Stimulated activated CD8-positive, alpha-beta memory T cell treated with anti-CD3 and anti-CD28 coated beads, Interleukin-4, amount 100 ng/mL, for 24 hours (primary cell): ENCODE measurements around the gene KATNB1.

ENCODE experiments used
- DNase-seq: peaks from one replicate; pipeline ENCODE4 v3.0.0-alpha.2; 2020; ENCODE audit warnings: low read depth

The KATNB1 gene

DNA sequence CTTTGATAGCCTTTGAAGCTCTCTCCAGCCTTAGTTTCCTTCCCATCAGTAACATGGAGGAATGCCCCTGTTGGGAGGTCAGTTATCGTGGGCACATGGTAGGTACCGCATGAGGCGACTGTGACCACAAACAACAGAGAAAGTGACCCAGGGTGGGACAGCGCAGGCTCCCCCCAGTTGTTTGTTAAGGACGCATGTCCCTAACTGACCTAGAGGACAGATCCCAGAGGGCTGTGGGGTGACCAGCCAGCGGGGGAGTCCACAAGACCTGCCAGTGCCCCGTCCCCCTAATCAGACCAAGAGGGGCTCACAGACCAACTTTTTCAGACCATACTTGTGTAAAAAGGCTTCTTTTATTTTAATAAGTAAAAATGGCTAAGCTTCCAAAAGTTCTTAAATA is 22.3 kb downstream of the KATNB1 start:
- DNase-seq: no peak

DNA sequence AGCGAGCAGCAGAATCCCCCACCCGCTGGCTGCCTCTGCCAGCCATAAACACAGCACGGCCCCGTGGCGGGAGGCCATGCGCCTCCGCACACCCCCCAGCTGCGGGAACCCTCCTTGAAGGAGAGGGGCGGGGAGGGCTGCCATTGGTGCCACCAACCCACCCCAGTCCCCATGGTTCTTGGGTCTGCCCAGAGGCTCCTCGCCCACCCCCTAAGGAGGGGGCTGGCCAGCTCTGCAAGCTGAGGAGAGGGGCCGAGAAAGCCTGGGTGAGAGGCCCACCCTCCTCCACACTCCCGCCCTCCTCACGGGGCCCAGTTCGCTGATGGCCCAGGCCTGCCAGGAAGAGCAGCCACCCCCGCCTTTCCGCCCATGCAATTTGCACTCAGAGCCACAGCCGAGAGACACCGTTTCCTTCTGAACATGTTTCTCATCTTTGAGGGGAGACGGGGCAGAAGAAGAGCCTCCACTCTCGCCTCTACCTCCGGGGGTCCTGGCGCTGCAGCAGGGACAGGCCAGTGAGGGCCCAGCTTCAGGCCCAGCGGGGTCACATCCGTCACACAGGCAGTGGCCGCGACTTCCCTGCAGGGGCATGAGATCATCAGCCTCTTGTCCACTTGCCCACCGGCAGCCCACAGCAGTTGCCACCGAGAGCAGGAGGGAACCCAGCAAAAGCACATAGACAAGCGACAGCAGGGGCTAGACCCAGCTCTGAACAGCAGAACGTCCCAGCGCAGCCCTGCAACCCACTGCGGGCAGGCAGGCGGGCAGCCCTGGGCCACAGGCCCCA is 23.0 kb downstream of the KATNB1 start:
- DNase-seq: no peak

DNA sequence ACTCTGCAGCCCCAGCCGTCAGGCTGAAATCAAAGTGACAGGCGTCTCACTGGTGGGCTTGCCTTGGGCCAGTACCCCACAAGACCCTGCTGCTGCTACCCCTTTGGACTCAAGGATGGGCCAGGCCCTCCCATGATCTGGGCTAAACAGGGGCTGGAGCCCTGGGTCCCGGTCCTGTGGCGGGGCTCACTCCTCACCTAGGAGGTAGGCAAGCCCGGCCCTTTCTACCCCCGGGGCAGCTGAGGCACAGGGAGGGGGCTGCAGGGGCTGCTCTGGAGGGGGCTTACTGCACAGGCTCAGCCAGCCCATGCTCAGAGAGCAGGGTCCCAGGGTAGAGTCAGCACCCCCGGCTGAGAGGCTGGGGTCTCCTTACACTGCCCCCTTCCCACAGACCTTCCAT is 23.6 kb downstream of the KATNB1 start:
- DNase-seq: no peak

DNA sequence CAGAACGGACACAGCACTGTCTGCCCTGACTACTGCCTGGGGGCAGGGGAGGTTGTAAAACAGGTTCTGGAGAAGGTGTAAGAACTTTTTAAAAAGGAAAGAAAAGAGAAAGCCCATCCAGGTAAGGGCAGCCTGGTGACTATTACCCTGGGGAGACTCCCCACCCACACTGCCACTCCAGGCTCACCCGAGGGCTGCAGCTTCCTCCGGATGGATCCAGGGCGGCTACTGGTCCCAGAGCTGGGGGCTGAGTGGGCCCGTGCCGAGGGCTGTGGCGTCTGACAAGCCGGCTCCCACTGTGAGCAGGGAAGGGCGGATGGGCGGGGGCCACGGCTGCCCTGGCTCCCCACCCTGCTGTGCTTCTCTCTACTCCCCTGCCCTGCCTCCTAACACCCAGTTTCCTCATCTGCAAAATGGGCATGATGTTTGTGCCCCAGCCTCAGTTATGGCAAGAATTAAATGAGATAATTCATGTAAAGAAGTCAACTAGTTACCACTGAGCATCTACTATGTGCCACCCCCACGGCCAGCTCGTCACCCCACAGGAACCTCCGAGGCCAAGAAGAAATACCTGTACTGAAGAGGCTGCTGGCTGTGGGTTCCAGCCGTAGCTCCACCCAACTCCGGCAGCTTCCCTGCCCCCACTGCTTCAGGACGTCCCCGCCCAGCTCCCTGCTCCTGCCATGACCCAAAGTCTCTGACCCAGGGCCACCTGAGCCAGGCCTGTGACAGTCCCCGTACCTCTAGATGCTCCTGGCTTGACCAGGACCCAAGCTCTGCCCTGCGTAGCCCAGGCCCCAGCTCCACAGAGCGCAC is 24.2 kb downstream of the KATNB1 start:
- DNase-seq: no peak

DNA sequence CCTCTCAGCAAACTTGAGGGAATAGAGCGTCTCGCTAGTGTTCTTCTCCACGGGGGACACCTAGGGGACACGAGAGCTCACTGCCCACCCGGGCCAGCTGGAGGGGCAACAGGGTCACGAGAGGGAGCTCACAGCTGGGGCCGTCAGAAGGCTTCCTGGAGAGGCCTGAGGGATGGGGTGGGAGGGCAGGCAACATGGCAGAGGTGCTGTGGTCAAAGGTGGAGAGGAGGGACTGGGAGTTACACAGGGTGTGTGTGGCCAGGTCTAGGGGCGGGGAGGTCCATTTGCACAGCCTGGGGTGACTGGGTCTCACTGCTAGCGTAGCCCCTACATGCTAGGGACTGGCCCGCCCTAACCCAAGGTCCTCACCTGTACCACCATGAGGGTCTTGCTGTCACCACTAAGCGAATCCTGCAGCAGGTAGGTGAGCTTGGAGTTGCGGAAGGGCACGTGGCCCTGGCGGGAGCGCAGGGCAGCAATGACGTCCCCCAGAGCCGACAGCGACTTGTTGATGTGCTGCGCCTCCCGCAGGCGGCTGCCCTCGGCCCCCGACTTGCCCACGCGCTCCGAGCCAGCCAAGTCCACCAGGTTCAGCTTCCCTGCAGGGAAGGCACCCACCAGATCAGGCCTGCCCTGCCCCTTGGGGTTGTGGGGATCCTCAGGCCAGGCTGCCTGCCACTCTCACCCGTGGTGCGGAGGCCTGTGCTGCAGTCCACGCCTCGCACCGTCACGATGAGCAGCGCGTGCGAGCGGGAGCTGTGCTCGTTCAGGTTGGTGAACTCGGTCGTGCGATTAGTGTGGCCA is 25.0 kb downstream of the KATNB1 start:
- DNase-seq: no peak

DNA sequence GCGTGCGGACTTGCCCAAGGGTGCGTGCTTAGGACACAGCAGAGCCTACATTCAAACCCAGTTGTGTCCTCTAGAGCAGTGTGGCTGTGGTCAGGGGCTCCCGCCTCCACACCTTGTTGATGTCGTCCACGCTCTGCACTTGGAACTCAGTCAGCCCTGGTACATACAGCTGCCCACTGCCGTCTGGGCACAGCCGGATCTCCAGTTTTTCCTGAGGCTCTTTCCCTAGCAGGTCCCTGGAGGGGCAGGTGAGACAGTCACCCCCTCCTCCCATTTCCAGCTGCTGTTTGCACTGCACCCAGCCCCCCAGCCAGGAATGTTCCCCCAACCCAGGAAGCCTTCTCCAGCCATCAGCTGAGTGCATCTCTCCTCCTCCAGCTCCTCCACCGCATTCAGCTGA is 25.7 kb downstream of the KATNB1 start:
- no peak for DNase-seq

DNA sequence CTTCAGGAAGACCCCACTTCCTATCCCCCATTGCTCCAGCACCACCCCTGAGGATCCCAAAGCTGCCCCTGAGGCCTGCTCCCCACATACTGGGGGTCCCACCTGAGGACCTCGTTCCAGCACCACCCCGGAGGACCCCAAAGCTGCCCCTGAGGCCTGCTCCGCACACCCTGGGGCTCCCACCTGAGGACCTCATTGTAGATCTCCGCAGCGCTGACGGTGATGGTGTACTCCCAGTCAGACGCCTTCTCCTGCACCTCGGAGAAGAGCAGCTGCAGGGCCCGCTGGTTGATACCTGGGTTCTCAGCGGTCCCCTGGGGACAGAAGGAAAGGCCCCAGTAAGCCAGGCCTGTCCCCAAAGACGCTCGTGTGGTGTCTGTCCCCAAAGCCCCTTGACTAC is 26.4 kb downstream of the KATNB1 start:
- no peak for DNase-seq

DNA sequence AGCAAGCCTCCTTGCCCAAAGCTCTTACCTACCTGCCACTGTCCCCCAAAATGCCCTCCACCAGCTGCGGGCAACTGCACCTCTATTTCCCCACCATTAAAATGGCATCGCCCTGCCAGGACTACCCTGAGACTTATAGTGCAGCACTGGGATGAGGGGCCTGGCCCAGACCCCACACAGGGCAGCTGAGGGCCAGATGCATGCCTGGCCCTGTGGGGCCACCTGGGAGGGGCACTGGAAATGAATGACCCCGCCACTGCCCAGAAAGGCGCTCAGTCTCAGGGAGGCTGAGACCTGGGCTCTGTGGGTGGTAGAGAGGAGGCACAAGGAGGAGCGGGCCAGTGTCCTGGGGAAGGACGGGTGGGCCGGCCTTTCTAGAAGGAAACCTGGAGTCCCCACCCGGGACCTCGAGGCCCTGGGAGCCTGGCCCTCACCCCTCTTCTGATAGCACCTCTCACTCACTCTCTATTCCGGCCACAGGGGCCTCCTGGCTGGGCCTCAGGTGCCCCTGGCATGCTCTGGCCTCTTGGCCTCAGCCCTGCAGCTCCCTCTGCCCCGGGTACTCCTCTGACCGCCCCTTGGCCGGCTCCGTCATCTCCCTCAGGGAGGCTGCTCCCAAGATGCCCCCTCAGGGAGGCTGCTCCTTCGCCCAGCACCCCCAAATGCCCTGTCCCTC is 26.9 kb downstream of the KATNB1 start:
- no peak for DNase-seq

DNA sequence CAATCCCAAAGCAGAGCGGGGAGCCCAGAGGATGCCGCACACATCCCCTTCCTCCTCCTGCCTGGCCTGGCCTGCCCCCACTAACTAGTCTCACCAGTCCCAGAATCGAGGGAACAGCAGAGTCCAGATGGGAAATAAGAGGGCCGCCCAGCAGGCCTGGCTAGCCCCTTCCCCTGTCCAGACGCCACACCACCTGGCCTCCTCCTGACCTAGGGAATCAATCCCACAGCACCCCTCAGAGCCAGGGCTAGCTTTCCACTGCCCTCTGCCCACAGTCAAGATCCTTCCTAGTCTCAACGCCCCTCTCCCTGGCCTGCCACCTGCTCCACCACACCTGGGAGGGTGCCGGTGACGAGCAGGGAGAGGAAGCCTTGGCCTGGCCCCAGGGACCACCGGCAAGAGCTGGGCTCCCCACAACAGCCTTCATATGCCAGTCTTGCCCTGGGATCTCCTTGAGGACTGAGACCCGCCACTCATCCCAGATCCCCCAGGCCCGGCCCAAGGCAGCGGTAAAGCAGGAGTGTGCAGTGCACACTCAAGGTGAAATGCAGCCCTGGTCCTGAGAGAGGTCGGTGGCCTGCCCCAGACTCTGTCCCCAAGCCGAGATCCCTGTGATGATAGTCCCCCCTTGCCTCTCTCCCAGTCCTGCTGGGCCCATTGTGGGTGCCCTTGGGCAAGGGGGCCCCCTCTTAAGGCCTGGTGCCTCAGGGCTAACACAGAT is 27.9 kb downstream of the KATNB1 start:
- no peak for DNase-seq

DNA sequence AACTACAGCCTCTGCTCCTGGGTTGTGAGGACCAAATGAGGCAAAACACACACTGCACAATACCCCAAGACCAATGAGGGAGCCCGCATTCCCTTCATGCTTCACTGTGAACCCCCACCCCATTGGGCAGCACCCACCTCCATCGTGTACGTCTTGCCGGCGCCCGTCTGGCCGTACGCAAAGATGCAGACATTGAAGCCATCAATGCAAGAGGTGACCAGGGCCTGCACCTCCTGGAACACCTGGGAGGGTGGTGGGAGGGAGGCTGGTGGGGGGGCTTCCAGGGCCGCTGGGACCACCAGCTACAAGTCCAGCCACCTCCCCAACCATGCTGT is 28.4 kb downstream of the KATNB1 start:
- DNase-seq: no peak

DNA sequence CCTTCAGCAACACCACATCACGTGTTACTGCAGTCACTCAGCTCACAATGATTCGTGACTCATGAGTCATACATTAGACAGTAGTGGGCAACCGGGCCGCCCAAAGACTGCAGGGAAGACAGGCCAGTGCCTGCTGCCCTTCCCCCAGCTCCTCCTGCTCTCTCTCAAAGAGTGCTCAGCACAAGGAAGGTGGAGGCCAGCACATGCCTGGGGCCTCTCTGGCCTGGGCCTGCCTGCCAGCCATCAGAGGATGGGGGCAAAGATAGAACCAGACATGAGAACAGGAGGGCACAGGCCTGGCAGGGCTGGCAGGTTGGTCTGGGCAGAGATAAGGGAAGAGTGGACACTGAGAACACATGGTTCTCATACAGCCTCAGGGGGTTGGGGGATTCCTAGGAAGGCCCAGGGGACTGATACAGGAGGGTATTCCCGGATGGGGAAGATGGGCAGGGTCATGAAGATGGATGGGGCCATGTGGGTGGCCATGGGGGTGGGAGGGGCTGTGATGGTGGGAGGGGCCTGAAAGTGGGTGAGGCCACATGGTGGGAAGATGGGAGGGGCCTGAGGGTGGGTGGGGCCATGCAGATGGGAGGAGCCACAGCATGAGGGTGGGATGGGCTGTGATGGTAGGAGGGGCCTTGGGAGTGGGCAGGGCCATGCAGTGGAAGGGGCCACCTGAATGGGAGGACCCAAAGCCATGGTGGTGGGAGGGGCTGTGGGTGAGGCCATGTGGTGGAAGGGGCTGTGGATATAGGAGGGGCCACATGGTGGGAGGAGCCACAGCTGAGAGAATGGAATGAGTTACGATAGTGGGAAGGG is 29.0 kb downstream of the KATNB1 start:
- DNase-seq: peak; percentile 4

DNA sequence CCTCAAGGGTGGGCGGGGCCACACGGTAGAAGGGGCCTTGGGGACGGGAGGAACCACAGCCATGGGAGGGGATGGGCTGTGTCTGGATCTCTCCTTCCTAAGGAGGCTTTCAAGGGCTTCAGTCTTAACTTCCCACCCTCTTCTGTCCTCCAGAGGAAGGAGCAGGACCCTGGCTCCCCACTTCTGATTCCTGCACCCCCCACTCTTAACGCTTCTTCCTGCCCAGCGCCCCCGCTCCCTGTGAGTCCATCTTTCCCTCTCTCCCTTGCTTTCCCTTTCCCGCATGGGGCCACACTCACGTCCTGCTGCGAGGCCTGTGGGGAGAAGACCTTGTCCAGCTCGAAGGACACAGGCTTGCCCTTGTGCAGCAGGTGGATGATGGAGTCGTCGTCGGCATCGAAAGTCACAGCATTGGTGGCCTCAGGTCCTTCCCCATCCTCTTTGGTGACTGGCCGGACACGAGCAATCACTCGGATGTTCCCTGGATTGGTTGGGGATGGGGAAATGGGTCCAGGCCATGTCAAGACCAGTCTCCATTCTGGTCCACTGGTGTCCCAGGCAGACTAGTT is 29.7 kb downstream of the KATNB1 start:
- DNase-seq: no peak

DNA sequence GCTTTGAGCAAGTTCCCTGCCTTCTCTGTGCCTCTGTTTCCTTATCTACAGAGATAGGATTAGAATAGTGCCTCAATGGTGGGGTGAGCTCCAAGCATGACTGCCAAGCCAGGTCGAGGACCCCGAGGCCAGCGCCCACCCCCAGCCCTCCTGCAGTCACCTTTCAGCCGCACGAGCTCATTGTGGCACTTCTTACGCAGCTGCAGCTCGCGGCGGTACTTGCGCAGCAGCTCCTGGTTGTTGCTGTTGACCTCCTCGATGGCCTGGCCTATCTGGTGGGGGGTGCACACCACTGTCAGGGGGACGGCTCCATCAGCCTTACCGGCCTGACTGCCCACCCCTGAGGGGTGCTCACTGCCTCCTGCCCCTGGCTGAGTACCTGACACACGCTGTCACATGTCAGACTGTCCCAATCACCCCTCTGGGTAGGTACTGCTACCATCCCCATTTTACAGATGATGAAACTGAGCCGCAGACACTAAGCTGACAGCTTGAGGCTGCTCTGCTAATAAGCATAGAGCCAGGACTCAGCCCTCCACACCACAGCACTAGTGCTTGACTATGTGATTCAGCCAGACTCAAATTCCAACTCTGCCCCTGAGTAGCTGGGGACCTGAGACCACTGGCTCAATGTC is 31.3 kb downstream of the KATNB1 start:
- no peak for DNase-seq

DNA sequence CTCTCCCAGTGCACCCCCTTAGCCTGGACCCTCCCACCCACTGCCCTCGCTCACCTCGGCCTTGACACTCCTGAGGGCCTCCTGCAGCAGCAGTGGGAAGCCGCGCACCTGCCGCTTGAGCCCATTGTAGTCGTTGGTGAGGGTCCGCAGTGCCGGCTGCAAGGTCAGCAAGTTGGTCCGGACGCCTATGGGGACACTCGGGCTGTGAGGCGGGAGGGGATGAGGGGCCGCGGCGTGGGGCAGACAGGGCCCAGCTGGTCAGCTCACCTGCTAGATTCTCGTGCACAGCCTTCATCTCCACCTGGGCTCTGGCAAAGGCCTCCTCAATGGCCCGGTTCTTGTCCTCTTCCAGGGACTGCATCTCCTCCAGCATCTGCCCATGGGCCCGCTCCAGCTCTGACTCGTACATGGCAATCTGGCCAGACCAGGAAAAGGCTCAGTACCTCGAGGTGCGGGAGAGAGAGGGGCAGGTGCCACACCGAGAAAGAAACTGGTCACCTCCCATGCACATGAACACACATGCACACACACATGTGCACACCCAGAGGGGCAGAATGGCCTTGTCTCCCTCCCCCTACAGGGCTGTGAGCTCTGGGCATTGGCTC is 34.1 kb downstream of the KATNB1 start:
- DNase-seq: no peak

DNA sequence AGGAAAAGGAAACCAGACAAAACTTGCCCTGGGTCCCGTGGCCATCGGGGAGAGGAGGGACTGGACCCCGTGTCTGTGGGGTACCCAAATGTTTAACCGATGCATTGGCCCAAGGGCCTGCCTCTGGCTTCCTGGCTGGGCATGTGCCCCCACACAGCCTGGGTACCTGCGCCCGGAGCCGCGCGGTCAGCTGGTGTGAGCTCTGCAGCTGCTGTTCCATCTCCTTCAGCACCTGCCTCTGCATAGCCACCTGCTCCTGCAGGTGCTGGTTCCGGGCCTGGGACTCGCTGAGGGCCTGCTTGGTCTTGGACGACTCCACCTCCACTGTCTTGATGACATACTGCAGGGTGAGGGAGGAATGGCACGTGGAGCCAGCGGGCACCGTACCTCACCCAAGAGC is 34.8 kb downstream of the KATNB1 start:
- no peak for DNase-seq

DNA sequence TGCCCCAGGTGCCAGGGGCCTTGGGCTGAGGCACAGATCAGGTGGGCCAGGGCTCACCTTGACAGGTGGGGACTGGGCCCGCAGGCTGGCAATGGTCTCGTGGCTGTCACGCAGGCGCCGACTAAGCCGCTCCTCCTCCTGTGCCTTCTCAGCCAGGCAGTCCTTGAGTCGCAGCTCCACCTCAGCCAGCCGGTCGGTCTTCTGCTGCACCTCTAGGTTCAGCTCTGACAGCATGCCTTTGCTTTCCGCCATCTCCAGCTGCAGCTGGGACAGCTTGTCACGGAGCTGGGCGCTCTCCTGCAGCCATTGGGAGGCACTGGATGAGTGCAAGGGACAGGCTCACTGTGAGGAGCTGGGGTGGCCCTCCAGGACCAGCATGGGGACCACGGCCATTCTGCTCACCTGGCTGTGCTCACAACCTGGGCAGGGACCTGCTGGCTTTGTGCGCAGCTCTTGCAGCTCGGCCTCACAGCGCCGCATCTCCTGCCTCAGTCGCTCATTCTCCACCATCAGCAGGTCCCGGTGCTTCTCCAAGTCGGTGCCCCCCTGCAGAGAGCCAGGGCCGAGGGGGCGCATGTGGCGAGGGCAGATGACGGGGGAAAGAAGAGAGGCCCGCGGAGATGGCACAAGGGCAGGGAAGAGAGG is 35.7 kb downstream of the KATNB1 start:
- no peak for DNase-seq

DNA sequence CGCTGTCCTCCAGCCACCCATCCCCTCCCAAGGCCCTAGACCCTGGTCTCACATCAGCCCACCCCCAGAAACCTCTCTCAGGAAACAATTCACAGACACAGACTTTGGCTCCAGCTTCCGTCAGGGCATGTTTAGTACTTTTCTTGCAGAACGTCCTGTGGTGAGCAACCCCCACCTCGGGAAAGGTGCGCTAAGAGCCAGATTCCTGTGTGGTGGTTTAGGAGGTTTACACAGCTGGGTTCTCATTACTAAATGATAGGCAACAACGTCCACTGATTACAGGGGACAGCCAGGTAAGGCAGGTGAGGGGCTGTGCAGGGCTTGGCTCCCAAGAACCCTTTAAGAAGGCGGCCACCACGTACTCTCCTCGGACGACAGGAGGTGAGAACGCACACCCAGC is 37.4 kb downstream of the KATNB1 start:
- DNase-seq: no peak

DNA sequence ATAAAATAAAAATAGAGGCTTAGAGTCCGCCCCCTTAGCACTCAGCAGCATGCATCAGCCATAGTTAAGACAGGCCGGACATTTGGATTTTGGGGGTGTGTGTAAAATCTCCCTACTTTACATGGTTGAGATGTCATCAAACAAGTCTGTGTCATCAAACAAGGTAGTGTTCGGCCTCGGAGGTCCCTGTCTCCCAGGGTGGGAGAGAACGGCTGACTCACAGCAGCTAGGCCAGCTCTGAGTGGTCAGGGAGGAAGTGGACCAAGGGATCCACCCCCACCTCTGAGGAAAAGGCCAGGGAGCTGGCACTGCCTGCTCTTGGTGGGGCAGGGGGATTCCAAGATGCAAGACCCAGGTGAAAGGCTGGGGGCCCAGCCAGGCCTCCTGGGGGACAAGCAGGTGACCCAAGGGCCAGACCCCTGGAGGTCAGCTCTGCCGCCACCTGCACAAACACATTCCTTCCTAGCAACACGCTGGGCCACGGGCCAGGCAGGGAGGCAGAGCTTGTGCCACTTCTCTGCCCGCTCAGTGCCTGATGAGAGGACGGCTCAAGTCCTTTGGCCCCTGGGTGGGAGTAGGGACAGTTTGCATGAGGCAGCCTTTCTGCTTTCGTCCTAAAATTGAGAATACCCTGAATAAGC is 38.2 kb downstream of the KATNB1 start:
- DNase-seq: no peak
